WTC11 (cell line): ENCODE data around the gene TBX3. TPM values are rescaled to one million over a fixed set of nuclear protein-coding genes. Genes with fewer than 3 reads are reported as not detected.

Experiments
- ATAC-seq: fragments of 200-7000 bp; cut with Tn5 transposase; 2 replicates; pipeline ENCODE4 v1.10.0; 2021; ENCODE audit warnings: mild to moderate bottlenecking, moderate library complexity
- CTCF ChIA-PET: fragments of 300-600 bp; sonication (Branson Sonifier 250); formaldehyde crosslinking; loops from one replicate; lab custom pipeline; 2021; ENCODE audit warnings: antibody characterized with exemption; lab: Charles Lee
- POLR2A ChIA-PET: fragments of 350-600 bp; sonication (Branson Sonifier 250); formaldehyde crosslinking; loops from one replicate; lab custom pipeline; 2021; ENCODE audit warnings: antibody characterized with exemption; lab: Charles Lee
- DNase-seq: peaks from one replicate; pipeline ENCODE4 v3.0.0; 2021; ENCODE audit warnings: low spot score
- H3K27ac Mint-ChIP-seq: 2 replicates; pipeline ENCODE4 v1.8.0; 2021; ENCODE audit warnings: mixed read lengths
- H3K27me3 Mint-ChIP-seq: 2 replicates; pipeline ENCODE4 v1.8.0; 2021; ENCODE audit warnings: low read depth, mild to moderate bottlenecking, moderate library complexity, mixed read lengths
- H3K36me3 Mint-ChIP-seq: 2 replicates; pipeline ENCODE4 v1.8.0; 2021; ENCODE audit warnings: mixed read lengths
- H3K4me1 Mint-ChIP-seq: 2 replicates; pipeline ENCODE4 v1.8.0; 2022; ENCODE audit warnings: mixed read lengths
- H3K4me3 Mint-ChIP-seq: 2 replicates; pipeline ENCODE4 v1.8.0; 2021; ENCODE audit warnings: mild to moderate bottlenecking, moderate library complexity, mixed read lengths
- H3K9me3 Mint-ChIP-seq: 2 replicates; pipeline ENCODE4 v1.8.0; 2021; ENCODE audit warnings: mixed read lengths
- E2F1 ChIP-seq: sonication (generic); formaldehyde crosslinking; IDR thresholded peaks from 2 replicates; pipeline ENCODE4 v1.8.0; 2022; ENCODE audit warnings: mild to moderate bottlenecking, missing genetic modification reagents
- ELF4 ChIP-seq: sonication (generic); formaldehyde crosslinking; IDR thresholded peaks from 2 replicates; pipeline ENCODE4 v1.8.1; 2022; ENCODE audit warnings: low read depth, mild to moderate bottlenecking, moderate library complexity, missing genetic modification reagents
- FOXK1 ChIP-seq: sonication (generic); formaldehyde crosslinking; IDR thresholded peaks from 2 replicates; pipeline ENCODE4 v1.8.0; 2022; ENCODE audit warnings: mild to moderate bottlenecking, moderate library complexity, missing genetic modification reagents
- FOXP4 ChIP-seq: sonication (generic); formaldehyde crosslinking; IDR thresholded peaks from 2 replicates; pipeline ENCODE4 v1.8.0; 2022; ENCODE audit warnings: mild to moderate bottlenecking, missing genetic modification reagents
- GTF2I ChIP-seq: fragments of 250-450 bp; sonication (Bioruptor Pico); conservative IDR thresholded peaks from 2 replicates; pipeline ENCODE4 v1.4.0; 2021; ENCODE audit warnings: mild to moderate bottlenecking
- NFE2L1 ChIP-seq: sonication (generic); formaldehyde crosslinking; IDR thresholded peaks from 2 replicates; pipeline ENCODE4 v1.8.1; 2023; ENCODE audit warnings: missing genetic modification reagents
- NFYB ChIP-seq: sonication (generic); formaldehyde crosslinking; conservative IDR thresholded peaks from 2 replicates; pipeline ENCODE4 v1.8.0; 2022; ENCODE audit warnings: low read depth, missing genetic modification reagents
- OVOL2 ChIP-seq: fragments of 250-450 bp; sonication (Bioruptor Pico); IDR thresholded peaks from 2 replicates; pipeline ENCODE4 v1.9.0; 2021; ENCODE audit warnings: mild to moderate bottlenecking, borderline replicate concordance
- RELA ChIP-seq: sonication (generic); formaldehyde crosslinking; IDR thresholded peaks from 2 replicates; pipeline ENCODE4 v1.8.1; 2022; ENCODE audit warnings: missing genetic modification reagents, mild to moderate bottlenecking, borderline replicate concordance
- TCF7 ChIP-seq: sonication (generic); formaldehyde crosslinking; IDR thresholded peaks from 2 replicates; pipeline ENCODE4 v1.8.0; 2022; ENCODE audit warnings: mild to moderate bottlenecking, low read depth, missing genetic modification reagents, moderate library complexity
- ZBTB21 ChIP-seq: sonication (generic); formaldehyde crosslinking; IDR thresholded peaks from 2 replicates; pipeline ENCODE4 v1.8.1; 2023; ENCODE audit warnings: mild to moderate bottlenecking, missing genetic modification reagents, borderline replicate concordance
- ZMAT4 ChIP-seq: fragments of 250-450 bp; sonication (Bioruptor Pico); IDR thresholded peaks from 2 replicates; pipeline ENCODE4 v1.9.0; 2021; ENCODE audit warnings: mild to moderate bottlenecking
- ZNF416 ChIP-seq: fragments of 250-450 bp; sonication (Bioruptor Pico); IDR thresholded peaks from 2 replicates; pipeline ENCODE4 v1.9.0; 2021; ENCODE audit warnings: mild to moderate bottlenecking, inconsistent platforms
- ZNF512 ChIP-seq: sonication (generic); formaldehyde crosslinking; IDR thresholded peaks from 2 replicates; pipeline ENCODE4 v1.8.1; 2022; ENCODE audit warnings: missing genetic modification reagents, borderline replicate concordance
- ZSCAN18 ChIP-seq: fragments of 250-450 bp; sonication (Bioruptor Pico); IDR thresholded peaks from 2 replicates; pipeline ENCODE4 v2.1.2; 2022; ENCODE audit warnings: mild to moderate bottlenecking, moderate library complexity
- total RNA-seq: library from RNA; stranded (reverse); gene quantifications from 3 replicates; pipeline ENCODE4 v1.2.3, GENCODE V29; 2021
- TF ChIP-seq, protein P1 (sequence below): sonication (generic); formaldehyde crosslinking; IDR thresholded peaks from 2 replicates; pipeline ENCODE4 v1.8.0; 2023; ENCODE audit warnings: missing genetic modification reagents
- TF ChIP-seq, protein P2 (sequence below): sonication (generic); formaldehyde crosslinking; IDR thresholded peaks from 2 replicates; pipeline ENCODE4 v1.8.1; 2023; ENCODE audit warnings: mild to moderate bottlenecking, missing genetic modification reagents, moderate library complexity
- TF ChIP-seq, protein P3 (sequence below): sonication (generic); formaldehyde crosslinking; IDR thresholded peaks from 2 replicates; pipeline ENCODE4 v1.8.1; 2023; ENCODE audit warnings: mild to moderate bottlenecking, missing genetic modification reagents
- TF ChIP-seq, protein P4 (sequence below): sonication (generic); formaldehyde crosslinking; IDR thresholded peaks from 2 replicates; pipeline ENCODE4 v1.8.1; 2022; ENCODE audit warnings: mild to moderate bottlenecking, missing genetic modification reagents, moderate library complexity, borderline replicate concordance
- TF ChIP-seq, protein P5 (sequence below): sonication (generic); formaldehyde crosslinking; IDR thresholded peaks from 2 replicates; pipeline ENCODE4 v1.8.0; 2022; ENCODE audit warnings: missing genetic modification reagents

Gene TBX3
- total RNA-seq, 1 experiment from 2014 or later: 2.2 TPM

DNA sequence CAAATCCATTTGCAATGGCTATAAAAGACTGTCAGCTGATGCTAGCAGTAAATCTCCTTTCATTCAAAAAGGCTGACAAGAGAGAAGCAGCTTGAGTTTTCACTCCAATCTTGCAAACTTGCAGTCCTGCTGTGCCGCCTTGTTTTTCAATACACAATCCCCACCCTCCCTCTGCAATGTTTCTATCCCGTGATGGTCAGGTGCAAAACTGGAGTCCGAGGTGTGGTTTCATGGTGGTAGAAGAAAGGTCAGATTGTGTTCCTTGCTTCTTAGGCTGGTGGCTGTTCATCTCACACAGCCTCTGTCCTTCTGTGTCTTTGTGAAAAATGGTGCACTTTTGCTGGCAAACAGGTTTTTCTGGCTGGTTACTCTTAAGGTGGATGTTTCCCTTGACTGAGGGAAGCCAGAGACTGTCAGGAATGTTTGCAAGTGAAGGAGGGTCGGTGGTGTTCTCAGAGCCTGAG, 27.7 kb upstream of the TBX3 start:
- Mint-ChIP-seq H3K4me1 (peaks cover 26% of the 10 kb centered on the region), H3K27ac (peak overlapping the region; percentile 17; the same call in 1 of the 2 replicates), H3K27me3 (peaks cover 36% of the 10 kb centered on the region), H3K36me3 (peaks cover 14% of the 10 kb centered on the region), H3K9me3 (peaks cover 13% of the 10 kb centered on the region; the same call in 1 of the 2 replicates), H3K4me3 (no peak overlapping the region)
- no peak for TF ChIP-seq ELF4 (CRISPR knock-in tag)
- no peak for TF ChIP-seq OVOL2
- TF ChIP-seq TCF7 (CRISPR knock-in tag): no peak
- TF ChIP-seq, protein P1, sequence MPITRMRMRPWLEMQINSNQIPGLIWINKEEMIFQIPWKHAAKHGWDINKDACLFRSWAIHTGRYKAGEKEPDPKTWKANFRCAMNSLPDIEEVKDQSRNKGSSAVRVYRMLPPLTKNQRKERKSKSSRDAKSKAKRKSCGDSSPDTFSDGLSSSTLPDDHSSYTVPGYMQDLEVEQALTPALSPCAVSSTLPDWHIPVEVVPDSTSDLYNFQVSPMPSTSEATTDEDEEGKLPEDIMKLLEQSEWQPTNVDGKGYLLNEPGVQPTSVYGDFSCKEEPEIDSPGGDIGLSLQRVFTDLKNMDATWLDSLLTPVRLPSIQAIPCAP: 0 out of 2 replicates have a peak, but pooled peaks have one; percentile 46
- no peak for TF ChIP-seq NFE2L1 (CRISPR knock-in tag)
- TF ChIP-seq E2F1 (CRISPR knock-in tag): no peak
- TF ChIP-seq GTF2I (CRISPR knock-in tag): no peak
- TF ChIP-seq, protein P2, sequence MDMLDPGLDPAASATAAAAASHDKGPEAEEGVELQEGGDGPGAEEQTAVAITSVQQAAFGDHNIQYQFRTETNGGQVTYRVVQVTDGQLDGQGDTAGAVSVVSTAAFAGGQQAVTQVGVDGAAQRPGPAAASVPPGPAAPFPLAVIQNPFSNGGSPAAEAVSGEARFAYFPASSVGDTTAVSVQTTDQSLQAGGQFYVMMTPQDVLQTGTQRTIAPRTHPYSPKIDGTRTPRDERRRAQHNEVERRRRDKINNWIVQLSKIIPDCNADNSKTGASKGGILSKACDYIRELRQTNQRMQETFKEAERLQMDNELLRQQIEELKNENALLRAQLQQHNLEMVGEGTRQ (CRISPR knock-in tag): 0 out of 2 replicates have a peak, but pooled peaks have one; percentile 17
- TF ChIP-seq FOXP4 (CRISPR knock-in tag): no peak
- TF ChIP-seq, protein P3, sequence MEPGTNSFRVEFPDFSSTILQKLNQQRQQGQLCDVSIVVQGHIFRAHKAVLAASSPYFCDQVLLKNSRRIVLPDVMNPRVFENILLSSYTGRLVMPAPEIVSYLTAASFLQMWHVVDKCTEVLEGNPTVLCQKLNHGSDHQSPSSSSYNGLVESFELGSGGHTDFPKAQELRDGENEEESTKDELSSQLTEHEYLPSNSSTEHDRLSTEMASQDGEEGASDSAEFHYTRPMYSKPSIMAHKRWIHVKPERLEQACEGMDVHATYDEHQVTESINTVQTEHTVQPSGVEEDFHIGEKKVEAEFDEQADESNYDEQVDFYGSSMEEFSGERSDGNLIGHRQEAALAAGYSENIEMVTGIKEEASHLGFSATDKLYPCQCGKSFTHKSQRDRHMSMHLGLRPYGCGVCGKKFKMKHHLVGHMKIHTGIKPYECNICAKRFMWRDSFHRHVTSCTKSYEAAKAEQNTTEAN (CRISPR knock-in tag): no peak
- no peak for TF ChIP-seq FOXK1
- TF ChIP-seq, protein P4, sequence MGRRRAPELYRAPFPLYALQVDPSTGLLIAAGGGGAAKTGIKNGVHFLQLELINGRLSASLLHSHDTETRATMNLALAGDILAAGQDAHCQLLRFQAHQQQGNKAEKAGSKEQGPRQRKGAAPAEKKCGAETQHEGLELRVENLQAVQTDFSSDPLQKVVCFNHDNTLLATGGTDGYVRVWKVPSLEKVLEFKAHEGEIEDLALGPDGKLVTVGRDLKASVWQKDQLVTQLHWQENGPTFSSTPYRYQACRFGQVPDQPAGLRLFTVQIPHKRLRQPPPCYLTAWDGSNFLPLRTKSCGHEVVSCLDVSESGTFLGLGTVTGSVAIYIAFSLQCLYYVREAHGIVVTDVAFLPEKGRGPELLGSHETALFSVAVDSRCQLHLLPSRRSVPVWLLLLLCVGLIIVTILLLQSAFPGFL (CRISPR knock-in tag): no peak
- DNase-seq (no peak), ATAC-seq (peak; percentile 83)
- ChIA-PET CTCF (no interaction called here), POLR2A (interaction anchor here (1.1 kb wide), 1 partner anchor 8 kb away, joined by 11 read pairs; no protein-coding TSS in a partner anchor)

DNA sequence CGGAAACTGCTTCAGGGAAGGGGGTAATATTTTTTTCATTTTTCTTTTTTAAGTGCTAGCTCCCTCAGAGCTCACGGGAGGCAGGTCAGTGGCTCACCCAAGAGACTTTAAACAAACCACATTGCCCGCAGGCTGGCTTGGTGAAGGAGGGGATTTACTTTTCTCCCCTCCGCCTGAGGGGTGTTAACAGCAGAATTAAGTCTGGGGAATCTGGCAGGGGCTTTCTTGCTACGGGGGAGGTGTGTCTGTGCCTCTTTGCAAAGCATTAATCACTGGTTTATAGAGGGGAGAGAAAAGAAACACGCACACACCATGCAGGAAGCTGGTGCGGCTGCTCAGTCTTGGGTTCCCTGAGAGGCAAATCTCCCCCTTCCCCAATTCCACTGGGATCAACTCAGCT, 26.2 kb upstream of the TBX3 start:
- H3K4me3 Mint-ChIP-seq: no peak overlapping the region
- ChIA-PET CTCF (no interaction called here), POLR2A (no interaction called here)
- H3K4me1 Mint-ChIP-seq: peaks cover 26% of the 10 kb centered on the region
- no peak for TF ChIP-seq ZBTB21 (CRISPR knock-in tag)
- TF ChIP-seq, protein P5, sequence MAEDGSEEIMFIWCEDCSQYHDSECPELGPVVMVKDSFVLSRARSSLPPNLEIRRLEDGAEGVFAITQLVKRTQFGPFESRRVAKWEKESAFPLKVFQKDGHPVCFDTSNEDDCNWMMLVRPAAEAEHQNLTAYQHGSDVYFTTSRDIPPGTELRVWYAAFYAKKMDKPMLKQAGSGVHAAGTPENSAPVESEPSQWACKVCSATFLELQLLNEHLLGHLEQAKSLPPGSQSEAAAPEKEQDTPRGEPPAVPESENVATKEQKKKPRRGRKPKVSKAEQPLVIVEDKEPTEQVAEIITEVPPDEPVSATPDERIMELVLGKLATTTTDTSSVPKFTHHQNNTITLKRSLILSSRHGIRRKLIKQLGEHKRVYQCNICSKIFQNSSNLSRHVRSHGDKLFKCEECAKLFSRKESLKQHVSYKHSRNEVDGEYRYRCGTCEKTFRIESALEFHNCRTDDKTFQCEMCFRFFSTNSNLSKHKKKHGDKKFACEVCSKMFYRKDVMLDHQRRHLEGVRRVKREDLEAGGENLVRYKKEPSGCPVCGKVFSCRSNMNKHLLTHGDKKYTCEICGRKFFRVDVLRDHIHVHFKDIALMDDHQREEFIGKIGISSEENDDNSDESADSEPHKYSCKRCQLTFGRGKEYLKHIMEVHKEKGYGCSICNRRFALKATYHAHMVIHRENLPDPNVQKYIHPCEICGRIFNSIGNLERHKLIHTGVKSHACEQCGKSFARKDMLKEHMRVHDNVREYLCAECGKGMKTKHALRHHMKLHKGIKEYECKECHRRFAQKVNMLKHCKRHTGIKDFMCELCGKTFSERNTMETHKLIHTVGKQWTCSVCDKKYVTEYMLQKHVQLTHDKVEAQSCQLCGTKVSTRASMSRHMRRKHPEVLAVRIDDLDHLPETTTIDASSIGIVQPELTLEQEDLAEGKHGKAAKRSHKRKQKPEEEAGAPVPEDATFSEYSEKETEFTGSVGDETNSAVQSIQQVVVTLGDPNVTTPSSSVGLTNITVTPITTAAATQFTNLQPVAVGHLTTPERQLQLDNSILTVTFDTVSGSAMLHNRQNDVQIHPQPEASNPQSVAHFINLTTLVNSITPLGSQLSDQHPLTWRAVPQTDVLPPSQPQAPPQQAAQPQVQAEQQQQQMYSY (CRISPR knock-in tag): no peak
- no peak for TF ChIP-seq ZNF512 (CRISPR knock-in tag)
- TF ChIP-seq NFYB (CRISPR knock-in tag): no peak
- no peak for TF ChIP-seq ZMAT4 (CRISPR knock-in tag)
- TF ChIP-seq ZSCAN18 (CRISPR knock-in tag): no peak
- TF ChIP-seq ZNF416 (CRISPR knock-in tag): no peak
- no peak for TF ChIP-seq RELA (CRISPR knock-in tag)
- H3K9me3 Mint-ChIP-seq: peaks cover 13% of the 10 kb centered on the region; the same call in 1 of the 2 replicates
- DNase-seq (no peak), ATAC-seq (no peak)
- H3K27me3 Mint-ChIP-seq: peaks cover 51% of the 10 kb centered on the region
- peaks cover 14% of the 10 kb centered on the region for H3K36me3 Mint-ChIP-seq
- no peak overlapping the region for H3K27ac Mint-ChIP-seq
